Retina (tissue), 1 donor: ENCODE results near the gene RANBP3.
"Not testable (repeated sequence)": the region's sequence is repeated elsewhere in the genome, so short reads cannot be mapped to it uniquely, and the experiment has no call there.

Experiments
- DNase-seq: peaks from one replicate; pipeline ENCODE4 v3.0.0-alpha.2; 2016

RANBP3 gene

DNA sequence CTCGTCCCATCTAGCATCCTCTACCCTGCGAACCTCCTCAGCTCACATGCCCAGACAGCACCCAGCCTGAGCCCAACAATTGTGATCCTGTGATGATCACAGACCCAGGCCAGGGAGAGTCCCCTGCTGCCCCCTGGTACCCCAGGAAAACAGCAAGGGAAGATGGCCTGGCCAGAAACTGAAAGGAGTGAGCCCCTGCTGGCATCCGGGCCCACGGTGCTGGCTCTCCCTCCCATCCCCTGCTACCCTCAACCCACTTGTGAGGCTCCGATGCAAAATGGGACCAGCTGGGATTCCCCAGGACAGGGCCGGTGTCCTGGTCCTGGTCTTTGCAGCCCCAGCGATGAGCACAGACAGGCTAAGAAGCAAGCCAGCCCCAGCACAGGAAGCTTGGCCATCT is 14.1 kb downstream of the RANBP3 start:
- DNase-seq, result no peak

DNA sequence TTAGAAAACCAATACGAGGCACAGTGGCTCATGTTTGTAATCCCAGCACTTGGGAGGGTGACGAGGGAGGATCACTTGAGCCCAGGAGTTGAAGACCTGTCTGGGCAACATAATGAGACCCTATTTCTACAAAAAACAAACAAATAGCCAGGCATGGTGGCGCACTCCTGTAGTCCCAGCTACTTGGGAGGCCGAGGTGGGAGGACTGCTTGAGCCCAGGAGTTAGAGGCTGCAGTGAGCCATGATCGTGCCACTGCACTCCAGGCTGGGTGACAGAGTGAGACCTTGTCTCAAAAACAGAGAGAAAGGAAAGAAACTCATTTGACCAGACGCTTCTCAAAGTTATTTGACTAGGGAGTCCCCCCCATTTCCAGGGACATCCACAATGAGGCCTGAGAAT is 14.7 kb downstream of the RANBP3 start:
- DNase-seq, result not testable (repeated sequence)

DNA sequence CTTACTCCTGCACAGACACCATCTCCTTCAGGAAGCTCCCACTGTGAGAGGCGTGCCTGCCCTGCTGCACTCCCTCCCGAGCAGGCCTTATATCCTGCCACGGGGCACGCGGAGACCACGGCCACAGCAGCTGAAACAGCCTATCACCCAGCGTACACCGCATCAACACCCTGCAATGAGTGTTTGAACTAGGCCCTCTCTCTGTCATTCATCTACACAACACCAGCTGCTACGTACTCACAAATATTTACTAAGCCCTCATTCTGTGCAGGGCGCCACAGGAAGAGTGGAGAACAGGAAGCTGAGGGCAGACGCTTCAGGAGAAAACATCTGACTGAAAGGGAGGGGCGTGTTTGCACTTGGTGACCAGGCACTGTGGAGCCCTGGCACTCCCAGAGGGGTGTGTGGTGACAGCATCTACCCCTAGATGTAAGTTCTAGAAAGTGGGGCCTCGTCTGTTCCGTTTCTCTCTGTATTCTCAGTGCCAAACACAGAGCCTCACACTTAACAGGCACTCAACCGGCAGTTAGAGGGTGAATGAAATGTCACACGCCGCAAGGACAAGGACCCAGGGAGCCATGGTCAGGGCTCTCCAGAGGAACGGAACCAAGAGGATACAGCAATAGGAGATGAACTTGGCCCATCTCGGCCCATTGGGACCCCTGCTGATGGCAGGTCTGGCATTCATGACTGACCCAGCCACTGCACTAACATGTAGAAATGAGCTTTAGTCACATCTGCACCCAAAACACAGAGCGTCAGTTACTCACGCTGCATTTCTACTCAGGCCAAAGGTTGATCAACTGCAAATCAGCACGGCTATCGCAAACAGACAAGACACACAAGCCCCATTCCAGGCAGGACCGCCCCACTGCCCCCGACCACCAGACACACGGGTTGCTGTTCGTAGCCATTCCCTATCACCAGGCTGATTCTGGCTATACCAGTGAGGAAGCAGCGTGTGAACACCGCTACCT is 15.7 kb downstream of the RANBP3 start:
- DNase-seq, result no peak

DNA sequence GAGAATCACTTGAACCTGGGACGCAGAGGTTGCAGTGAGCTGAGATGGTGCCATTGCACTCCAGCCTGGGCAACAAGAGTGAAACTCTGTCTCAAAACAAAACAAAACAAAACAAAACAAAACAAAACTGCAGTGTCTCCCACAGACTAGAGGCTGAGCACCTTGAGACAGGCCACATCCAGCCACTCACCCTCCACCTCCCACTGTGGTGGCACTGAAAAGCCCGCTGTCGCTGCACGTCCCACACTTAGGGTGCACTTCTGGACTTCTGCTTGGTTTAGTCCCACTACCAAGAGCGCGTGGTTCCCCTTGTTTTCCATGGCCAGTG is 16.3 kb downstream of the RANBP3 start:
- not testable (repeated sequence) for DNase-seq

DNA sequence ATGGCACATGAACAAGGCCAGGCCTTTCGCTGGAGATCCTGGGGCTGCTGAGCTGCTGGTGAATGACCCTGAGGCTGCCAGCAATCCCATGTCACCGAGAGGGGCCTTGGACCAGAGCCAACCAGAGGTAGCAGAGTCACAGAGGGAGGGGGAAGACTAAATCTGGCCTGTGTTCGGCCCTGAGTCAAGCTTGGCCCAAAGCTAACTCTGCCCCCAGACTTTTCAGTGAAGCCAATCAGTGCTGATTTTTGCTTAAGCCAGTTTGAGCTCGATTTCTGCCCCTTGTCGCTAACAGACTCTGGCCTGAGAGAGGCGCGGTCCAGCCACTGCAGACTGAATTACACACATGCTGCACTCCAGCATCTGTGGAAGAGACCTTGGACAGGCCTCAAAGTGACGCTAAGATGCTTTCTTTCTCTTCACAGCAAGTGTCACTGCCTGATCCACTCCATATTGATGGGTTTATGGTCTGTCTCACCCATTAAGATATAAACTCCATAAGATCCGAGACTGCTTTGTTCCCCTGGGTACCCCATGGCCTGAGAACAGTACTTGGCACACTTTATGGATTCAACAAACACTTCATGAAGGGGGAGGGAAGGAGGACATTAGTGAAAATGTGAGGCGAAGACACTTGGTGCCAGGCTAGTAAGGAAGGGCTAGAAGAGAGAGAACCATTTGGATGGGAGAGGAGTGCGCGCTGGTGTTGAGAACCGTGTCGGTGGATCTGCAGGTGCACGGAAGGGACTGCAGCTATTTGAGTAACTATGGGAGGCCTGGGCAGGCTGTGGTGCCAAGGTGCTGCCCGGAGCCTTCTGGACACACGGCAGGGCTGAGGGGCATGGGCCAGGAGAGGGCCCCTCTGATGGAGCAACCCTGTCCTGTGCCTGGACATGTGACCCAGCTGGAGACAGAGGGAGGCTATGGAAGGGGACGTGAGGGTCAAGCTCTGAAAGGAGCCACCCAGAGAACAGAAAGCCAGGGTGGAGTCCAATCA is 17.6 kb downstream of the RANBP3 start:
- peak; percentile 75 for DNase-seq

DNA sequence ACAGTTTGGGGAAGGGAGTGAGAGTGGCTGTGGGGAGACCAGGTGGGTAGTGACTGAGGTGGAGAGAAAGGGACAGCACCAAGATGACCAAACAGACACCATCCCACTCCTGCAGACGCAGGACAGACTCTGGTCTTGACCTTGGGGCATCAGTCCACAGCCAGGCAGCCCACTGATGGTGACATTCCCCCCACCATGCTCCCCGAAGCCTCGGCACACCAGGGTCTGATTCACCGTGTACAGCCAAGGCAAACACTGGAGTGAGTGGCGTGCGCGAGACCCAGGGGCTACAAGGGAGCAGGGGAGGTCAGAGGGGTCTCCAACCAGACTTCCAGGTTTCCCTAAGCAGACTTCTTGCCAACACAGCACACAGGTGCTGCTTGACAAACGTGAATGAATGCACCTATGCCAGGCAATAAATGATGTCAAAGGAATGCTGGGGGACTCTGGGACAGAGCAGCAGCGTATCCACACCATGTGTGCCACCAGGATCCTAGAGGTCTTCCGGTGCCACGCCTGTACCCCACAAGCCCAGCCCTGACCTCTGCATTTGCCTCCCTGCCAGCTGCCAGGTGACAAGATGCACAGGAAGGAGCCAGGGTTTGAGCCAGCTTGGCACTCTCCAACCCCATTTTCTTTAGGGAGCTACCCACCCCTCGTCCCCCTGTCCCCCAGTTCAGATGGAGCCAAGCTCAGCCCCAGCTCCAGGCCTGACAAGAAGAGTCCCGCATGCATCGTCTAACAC is 18.5 kb downstream of the RANBP3 start:
- no peak for DNase-seq

DNA sequence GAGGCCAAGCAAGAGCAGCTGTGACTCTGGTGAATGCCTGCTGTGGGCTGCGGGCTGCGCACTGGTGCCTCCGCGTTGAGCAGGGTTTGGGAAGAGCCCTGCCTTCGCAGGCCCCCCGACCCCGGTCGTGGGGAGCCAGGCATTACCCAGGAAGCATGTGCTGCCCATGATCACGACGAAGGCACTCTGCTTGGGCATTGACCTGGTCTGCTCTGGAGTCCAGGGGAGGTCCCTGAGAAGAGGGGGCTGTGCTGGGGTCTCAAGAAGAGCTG is 19.2 kb downstream of the RANBP3 start:
- no peak for DNase-seq

DNA sequence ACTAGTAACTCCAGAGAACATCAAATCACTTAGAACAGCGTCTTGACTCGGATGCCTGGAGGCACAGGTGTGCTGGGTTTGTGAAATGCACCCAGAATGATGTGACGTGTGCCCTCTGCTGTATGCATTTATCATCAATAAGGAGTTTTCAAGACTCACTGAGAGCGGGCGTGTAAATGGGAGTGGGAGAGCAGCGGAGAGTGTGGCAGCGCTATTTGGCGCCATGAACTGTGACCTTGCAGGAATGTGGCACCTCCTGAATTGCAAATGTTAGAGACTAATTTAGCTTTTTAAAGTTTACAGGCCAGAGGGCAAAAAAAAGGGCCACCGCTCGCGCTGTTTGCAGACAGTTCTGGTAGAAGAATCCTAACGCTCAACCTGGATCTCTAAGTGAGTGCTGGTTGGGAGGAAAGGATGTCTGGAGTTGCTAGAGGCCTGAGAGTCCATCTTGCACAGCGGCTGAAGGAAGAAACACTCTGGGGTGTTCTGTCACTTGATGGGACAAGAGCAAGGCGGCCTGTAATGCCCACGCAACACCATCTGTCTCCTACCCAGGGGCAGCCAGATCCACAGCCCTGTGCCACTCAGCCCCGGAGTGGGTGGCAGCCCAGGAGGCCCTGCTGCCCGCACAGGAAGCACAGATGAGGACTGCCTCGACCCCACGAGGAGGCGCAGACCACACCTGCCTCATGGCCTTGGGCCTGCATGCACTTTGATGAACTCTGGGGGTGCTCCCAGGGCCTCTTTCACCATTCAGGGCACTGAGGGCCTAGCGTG is 19.7 kb downstream of the RANBP3 start:
- no peak for DNase-seq

DNA sequence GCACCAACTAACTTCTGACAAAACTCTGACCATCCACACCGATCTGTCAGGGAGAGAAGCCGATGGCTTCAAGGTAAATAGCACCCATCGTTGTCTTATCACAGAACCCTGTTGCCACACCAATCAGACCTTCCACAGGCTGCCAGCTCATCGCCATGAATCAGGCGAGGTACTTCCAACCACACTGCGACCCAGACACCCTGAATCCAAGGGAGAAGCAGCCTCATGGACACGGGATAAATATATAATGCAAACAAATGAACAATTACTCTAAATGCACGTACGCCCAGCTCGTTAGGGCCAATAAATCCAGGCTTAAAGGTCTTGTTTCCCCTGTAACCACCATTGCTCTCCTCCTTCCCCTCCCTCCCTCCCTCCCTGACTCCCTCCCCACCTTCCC is 20.8 kb downstream of the RANBP3 start:
- no peak for DNase-seq

DNA sequence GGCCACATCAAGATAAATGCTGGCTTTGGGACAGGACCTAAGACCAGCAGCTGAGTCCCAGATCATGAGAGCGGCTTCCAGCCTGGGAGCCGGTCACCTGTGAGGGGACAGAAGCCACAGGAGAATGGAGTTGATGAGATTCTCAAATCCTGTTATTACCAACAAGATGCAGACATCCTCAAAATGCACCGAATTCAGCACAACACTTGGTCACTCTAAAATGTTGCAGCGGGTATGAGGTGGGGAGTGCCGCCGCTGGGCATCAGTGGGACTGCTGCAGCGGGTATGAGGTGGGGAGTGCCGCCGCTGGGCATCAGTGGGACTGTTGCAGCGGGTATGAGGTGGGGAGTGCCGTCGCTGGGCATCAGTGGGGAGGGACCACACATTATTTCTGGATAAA is 21.2 kb downstream of the RANBP3 start:
- DNase-seq, result no peak

DNA sequence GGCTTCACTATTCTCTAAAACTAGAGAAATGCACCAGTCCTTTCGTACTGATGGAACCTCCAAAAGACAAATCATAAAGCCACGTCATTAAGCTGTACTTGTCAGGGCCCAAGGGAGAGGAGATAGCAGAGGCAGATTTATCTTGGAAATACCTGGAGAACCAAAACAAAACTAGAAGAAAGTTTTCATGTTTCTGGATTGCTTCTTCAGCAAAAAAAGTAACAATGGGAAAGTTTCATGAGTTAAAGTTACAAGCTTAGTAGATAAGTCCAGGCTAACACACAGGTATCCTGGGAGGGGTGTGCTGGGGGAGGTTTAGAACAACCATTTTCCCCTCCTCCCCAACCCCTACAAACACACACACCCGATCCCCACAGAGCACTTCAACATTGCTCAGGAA is 21.6 kb downstream of the RANBP3 start:
- no peak for DNase-seq

DNA sequence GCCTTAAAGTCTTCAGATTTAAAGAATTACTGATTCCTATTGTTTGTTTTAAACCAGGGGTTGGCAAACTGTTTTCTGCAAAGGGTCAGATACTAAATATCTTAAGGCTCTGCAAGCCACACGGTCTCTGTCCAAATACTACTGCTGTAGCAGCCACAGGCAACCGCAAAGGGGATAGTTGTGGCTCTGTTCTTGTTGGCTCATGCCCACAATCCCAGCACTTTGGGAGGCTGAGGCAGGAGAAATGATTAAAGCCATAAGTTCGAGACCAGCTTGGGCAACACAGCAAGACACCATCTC is 22.4 kb downstream of the RANBP3 start:
- no peak for DNase-seq

DNA sequence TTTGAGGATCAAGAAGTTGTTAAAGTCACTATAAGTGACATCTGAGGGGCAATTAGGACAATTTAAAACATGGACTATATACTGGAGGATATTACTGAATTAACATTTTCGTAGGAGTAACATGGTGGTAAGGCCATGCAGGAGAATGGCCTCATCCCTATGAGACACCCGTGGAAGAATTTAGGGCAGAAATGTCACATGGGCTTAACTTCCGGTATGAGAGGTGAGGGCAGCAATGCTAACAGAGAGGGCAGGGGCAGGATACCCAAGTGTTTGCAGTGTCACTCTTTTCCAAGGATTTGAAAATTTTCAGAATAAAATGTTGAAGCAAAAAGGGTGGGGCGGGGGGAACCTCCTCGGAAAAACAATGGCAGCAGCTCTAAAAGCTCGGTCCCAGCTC is 23.6 kb downstream of the RANBP3 start:
- DNase-seq, result no peak

DNA sequence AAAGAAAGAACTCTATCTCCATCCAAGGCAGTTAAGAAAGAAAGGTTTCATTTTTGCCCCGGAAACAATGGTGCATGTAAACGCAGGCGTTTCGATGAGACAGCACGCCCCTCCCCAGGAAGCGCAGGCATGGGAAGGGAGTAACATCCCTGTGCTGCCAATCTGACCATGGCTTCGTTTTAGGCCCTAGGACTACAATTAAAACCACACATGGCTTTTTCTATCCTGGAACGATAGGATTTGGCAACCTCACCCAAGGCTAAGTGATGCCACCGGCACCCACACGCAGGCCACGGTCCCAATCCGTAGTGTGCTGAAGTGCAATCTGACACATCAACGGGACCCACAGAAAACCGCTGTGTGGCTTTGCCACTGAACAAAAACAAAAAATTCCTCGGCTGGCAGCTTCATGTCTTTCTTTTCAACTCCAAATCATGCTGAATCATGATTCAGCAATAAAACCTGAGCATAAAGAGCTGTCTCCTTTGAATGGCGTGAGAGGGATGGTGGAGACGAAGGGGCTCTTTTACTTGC is 24.2 kb downstream of the RANBP3 start:
- DNase-seq, result no peak

DNA sequence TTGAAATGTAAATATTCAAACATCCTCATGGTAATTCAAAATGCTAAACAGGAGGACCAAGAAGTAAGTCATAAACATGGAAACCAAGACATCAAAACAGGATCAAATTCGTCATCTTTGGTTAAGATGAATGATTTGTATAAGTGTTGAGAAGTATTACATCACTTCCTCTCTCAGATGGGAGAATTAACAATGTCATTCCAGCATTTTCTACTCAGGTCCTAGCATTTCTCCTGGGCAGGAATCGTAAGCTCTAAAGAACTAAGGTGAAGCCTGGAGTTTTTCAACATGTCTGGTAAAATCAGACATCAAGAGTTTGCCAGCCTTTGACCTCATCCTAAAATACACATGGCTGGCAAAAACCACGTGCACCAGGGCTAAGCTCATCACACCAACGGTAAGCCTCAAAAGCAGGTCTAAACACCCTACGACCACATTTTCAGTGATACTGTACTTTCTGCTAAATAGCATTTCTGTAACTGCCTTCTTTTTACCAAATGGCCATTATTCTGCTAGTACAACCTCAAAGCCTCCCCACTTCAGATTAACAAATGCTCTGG is 24.8 kb downstream of the RANBP3 start:
- no peak for DNase-seq

DNA sequence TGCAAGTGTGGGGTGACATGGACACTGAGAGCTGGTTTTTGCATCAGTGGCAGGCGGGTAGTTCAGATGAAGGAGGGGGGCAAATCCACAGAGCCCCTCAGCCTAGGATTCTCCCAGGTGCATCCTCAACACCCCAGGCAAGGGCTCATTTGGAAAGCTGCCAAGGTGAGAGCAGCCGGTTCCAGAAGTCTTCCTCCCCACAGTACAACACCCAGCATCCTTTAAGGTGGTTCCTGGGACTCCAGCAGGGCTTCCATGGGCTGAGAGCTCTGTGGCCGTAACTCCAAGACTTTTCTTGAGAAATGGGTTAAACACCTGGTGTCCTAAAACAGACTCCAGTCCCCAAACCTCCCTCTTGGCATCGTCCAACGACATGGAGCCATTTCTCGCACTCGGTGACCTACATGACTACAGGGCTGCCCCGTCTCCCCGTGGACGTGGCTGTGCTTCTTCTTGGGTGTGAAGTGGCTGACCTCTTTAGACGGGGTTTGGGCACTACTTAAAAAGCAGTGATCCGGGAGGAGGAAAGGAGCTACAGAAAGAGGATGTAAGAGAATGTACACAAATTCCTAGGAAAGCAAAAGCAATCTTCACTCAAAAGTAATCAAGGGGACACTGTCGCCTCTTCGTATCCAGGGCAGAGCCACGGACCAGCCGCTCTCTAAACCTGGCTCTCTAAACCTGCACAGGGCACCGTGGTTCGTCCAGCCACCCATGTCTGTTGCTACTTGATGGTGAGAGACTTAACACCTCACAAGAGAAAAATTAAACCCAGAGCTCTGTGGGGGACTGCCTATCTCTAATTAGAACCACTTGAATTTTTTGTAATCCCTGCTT is 25.5 kb downstream of the RANBP3 start:
- no peak for DNase-seq

DNA sequence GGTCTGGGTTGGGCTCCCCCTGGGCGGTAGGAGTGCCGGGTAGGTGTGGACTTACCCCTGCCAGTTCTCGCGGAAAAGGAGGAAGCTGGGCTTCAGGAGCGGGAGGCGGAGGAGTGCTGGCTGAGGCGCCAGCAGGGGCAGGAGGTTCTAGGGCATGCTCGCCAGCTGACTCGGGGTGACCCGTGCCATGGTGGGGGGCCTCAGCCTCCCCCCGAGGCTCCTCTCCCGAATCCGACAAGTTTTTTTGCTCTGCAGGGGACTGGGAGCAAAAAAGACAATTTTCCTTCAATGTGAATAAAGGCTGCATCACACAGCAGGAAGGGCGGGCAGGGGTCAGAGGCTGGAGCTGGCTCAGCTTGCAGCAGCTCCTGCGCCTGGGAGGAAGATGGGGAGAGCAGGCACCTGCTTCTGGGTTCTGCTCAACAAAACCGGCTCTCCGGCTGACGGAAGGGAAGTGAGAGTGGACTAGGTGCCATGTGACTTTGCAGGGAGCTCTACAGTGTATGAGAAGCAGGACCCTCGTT is 26.5 kb downstream of the RANBP3 start:
- DNase-seq, result peak; percentile 61

DNA sequence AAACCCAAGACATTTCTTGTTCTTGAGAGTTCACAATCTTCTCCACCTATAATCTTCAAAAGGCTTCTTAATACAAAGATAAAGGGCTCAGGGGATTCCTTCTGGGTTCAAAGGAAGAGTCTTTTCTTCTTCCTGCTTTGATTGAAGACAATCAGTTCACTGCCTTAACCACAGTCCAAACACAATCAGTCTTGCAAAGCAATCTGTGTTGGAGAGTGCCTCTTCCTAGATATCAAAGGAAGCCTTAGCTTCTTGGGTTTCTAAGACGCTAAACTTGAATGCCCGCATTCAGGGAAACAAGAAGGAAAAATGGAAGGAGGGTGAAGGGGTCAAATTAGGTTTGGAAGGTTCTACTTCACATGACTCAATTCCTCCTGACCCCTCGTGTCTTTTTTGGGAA is 27.2 kb downstream of the RANBP3 start:
- no peak for DNase-seq

DNA sequence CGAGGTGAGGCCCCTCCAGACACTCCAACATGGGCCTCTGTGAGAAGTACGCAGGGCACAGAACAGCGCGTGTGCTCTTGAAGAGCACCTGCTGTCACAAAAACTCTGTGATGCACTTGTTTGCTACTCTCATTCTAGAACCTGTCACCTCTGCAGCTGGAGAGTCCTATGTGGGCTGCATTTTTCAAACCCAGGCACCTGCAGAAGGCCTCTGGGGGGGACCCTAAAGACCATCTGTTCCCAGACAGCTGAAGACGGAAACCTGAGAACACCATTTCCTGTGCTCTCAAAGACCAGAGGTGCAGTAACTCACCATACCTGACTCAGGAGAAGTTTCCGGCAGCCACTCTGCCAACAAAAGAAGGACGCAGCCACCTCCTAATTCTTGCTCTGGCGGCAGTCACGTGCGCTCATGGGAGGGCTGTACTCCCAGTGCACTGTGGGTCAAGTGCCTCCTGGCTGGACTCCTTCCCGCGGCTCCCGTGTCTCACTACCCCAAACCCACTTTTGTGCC is 28.1 kb downstream of the RANBP3 start:
- no peak for DNase-seq

DNA sequence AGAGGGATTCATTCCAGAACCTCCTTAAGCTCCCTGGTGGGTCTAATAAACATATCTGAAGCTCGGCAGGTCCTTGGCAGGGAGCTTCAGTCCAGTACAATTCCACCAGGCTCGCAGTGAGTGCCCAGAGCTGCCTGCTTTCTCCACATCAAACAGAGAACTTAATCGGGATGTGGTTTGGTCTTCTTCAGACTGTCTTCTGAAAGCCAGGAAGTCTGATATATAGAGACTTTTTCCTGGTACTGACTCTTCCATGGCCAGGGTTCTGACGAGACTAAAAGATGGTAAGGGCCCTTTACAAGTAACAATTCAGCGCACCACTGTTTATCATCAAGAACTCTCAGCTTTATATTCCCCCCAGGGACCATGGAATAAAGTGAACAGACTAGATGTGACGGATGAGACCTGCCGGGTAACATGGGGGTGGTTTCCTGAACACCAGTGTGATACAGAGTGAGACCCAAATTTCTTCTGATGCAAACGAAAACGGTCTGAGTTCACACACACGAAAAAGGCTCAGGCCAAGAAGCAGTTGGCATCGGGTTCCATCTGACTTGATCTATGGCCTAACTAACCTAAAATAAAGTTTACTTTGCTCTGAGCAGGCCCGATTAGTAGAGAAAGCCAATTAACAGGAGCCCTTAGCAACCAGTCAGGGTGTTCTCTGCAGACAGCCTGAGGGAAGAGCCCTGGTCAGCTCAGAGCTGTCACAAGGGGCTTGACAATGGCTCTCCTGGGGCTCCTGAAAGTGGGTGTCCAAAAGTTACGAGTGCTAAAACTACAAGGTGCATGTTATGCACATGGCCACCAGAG is 29.0 kb downstream of the RANBP3 start:
- no peak for DNase-seq
